Loucy (cell line): ENCODE results near the gene SLC9A9.

Experiments
- H2AFZ ChIP-seq: fragments of 200-600 bp; sonication (generic); 2 replicates; pipeline ENCODE4 v1.6.0; 2016; ENCODE audit warnings: antibody characterized with exemption, mild to moderate bottlenecking, low read length, moderate library complexity
- H3F3A ChIP-seq: fragments of 200-600 bp; 2 replicates; pipeline ENCODE4 v1.6.0; 2016; ENCODE audit warnings: antibody characterized with exemption, low read depth, mild to moderate bottlenecking
- H3K27me3 ChIP-seq: fragments of 200-600 bp; sonication (generic); 2 replicates; pipeline ENCODE4 v1.6.1; 2014; ENCODE audit warnings: low read length, mild to moderate bottlenecking; ENCODE audit not compliant: insufficient read depth, poor library complexity, severe bottlenecking
- H3K36me3 ChIP-seq: fragments of 200-600 bp; sonication (generic); 2 replicates; pipeline ENCODE4 v1.6.1; 2016; ENCODE audit warnings: low read length; ENCODE audit not compliant: insufficient read depth
- H3K4me1 ChIP-seq: fragments of 200-600 bp; sonication (generic); 2 replicates; pipeline ENCODE4 v1.5.1; 2014; ENCODE audit warnings: low read length, mild to moderate bottlenecking; ENCODE audit not compliant: insufficient read depth, poor library complexity, severe bottlenecking
- H3K4me2 ChIP-seq: fragments of 200-600 bp; sonication (generic); 2 replicates; pipeline ENCODE4 v1.6.0; 2014; ENCODE audit warnings: antibody characterized with exemption, low read length, low read depth, mild to moderate bottlenecking; ENCODE audit not compliant: poor library complexity, severe bottlenecking
- H3K4me3 ChIP-seq: fragments of 200-600 bp; sonication (generic); 2 replicates; pipeline ENCODE4 v1.5.1; 2014; ENCODE audit warnings: low read length, mild to moderate bottlenecking, mixed read lengths; ENCODE audit not compliant: poor library complexity, severe bottlenecking
- H3K79me2 ChIP-seq: fragments of 200-600 bp; sonication (generic); 2 replicates; pipeline ENCODE4 v1.6.1; 2014; ENCODE audit warnings: low read length; ENCODE audit not compliant: insufficient read depth
- H3K9ac ChIP-seq: fragments of 200-600 bp; sonication (generic); 2 replicates; pipeline ENCODE4 v1.6.0; 2014; ENCODE audit warnings: mild to moderate bottlenecking, low read depth, low read length, moderate library complexity; ENCODE audit not compliant: poor library complexity, severe bottlenecking
- H3K9me2 ChIP-seq: fragments of 200-600 bp; sonication (generic); replicated peaks from 2 replicates; pipeline ENCODE4 v1.6.1; 2016; ENCODE audit warnings: low read depth, low read length, mixed read lengths
- H3K9me3 ChIP-seq: fragments of 200-600 bp; sonication (generic); 2 replicates; pipeline ENCODE4 v1.6.1; 2014; ENCODE audit warnings: mild to moderate bottlenecking, antibody characterized with exemption, low read length, low read depth; ENCODE audit not compliant: insufficient read depth
- H4K20me1 ChIP-seq: fragments of 200-600 bp; sonication (generic); 2 replicates; pipeline ENCODE4 v1.6.0; 2014; ENCODE audit warnings: antibody characterized with exemption, low read length, mild to moderate bottlenecking; ENCODE audit not compliant: insufficient read depth, poor library complexity, severe bottlenecking
- EZH2phosphoT487 ChIP-seq: fragments of 200-600 bp; IDR thresholded peaks from 2 replicates; pipeline ENCODE4 v1.6.1; 2018; ENCODE audit warnings: antibody characterized with exemption, mild to moderate bottlenecking, moderate library complexity, borderline replicate concordance
- TF ChIP-seq, protein P1 (sequence below): fragments of 200-600 bp; sonication (generic); conservative IDR thresholded peaks from 2 replicates; pipeline ENCODE4 v1.5.1; 2014; ENCODE audit warnings: mild to moderate bottlenecking, antibody characterized with exemption, low read length

The SLC9A9 gene

DNA sequence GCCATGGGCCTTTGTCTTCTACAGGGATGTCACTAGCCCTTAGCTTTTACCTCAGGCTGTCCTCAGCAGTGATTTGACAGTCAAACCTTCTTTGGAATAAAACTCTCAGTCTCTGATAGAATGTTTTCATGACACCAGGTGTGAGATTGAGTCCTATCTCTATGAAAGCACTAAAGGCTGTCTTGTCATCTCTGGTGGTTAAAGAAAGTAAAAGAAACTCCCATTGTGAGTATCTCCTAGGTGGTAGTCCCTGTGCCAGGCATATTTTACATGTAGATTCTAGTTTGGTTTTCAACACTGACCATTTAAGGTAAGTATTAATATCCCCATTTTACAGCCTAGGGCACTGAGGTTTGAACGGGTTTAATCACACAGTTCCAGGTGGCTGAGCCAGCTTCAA lies 368.5 kb downstream of the SLC9A9 start:
- TF ChIP-seq, protein P1, sequence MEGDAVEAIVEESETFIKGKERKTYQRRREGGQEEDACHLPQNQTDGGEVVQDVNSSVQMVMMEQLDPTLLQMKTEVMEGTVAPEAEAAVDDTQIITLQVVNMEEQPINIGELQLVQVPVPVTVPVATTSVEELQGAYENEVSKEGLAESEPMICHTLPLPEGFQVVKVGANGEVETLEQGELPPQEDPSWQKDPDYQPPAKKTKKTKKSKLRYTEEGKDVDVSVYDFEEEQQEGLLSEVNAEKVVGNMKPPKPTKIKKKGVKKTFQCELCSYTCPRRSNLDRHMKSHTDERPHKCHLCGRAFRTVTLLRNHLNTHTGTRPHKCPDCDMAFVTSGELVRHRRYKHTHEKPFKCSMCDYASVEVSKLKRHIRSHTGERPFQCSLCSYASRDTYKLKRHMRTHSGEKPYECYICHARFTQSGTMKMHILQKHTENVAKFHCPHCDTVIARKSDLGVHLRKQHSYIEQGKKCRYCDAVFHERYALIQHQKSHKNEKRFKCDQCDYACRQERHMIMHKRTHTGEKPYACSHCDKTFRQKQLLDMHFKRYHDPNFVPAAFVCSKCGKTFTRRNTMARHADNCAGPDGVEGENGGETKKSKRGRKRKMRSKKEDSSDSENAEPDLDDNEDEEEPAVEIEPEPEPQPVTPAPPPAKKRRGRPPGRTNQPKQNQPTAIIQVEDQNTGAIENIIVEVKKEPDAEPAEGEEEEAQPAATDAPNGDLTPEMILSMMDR = no peak
- TF ChIP-seq EZH2phosphoT487 = no peak
- no peaks in the 10 kb centered on the region for H3K27me3 ChIP-seq
- no peaks in the 10 kb centered on the region for H3K9me2 ChIP-seq
- H3F3A ChIP-seq = no peaks in the 10 kb centered on the region
- H3K4me2 ChIP-seq = no peak overlapping the region
- no peak overlapping the region for H3K4me3 ChIP-seq
- H3K9me3 ChIP-seq = no peaks in the 10 kb centered on the region
- no peaks in the 10 kb centered on the region for H3K36me3 ChIP-seq
- no peaks in the 10 kb centered on the region for H3K79me2 ChIP-seq
- H3K9ac ChIP-seq = no peak overlapping the region
- H3K4me1 ChIP-seq = no peaks in the 10 kb centered on the region
- no peak overlapping the region for H2AFZ ChIP-seq
- no peaks in the 10 kb centered on the region for H4K20me1 ChIP-seq

DNA sequence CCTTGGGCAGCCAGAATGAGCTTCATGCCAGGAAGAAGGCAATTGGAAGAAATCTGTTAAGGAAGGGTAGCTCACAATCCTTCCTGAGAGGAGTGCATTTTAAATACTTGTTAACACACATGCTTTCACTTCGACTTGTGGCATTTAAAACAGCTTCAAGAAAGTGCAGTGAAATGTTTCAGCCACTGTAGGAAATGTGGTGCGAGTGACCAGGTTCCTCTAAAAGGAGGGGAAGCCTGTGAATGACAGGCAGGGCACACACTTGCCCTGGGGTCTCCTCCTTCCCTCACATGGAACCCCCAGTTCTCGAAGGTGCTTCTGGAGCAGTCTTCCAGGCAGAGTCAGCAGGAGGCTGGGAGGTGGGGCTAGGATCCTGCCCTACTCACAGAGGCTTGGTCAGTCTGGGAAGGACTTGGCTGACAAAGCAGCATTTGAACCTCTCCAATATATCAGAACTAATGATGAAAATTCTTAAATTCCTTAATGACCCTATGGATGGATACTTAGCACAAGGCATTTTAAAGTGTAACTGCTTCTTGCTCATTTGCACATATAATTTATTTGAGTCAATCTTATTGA lies 370.1 kb downstream of the SLC9A9 start:
- H3K4me2 ChIP-seq = no peak overlapping the region
- H2AFZ ChIP-seq = no peak overlapping the region
- TF ChIP-seq, protein P1 = no peak
- no peak for TF ChIP-seq EZH2phosphoT487

DNA sequence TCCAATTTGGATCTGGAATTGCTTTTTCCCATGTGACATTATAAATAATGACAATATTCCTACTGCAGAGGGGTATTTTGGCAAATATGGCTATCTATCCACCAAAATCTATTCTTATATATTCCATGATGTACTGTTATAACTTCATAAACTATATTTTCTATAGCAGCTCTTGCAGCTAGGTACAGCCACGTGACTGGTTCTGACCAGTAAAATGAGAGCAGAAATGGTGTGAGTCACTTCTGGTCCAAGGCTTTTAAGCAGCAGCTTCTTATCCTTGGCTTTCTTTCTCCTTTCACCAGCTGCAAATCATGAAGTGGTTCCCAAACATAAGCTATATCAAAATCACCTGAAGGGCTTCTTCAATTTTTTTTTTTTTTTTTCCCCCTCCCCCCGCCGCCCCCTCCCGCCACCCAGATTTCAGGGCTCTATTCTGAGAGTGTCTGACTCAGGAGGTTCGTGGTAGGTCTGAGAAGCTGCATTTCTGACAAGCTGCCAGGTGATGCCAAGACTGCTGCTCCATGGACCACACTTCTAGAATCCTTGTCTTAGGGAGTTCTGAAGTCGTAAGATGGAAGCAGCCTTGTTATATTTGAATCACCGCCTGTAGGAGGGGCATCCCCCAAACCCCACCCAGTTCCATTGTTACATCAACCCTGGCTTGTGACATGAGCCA lies 371.2 kb downstream of the SLC9A9 start:
- Histone ChIP-seq H3F3A (no peaks in the 10 kb centered on the region), H3K4me3 (no peak overlapping the region), H3K9ac (no peak overlapping the region), H3K4me1 (no peaks in the 10 kb centered on the region), H3K9me2 (no peaks in the 10 kb centered on the region), H2AFZ (no peak overlapping the region), H3K27me3 (no peaks in the 10 kb centered on the region), H3K9me3 (no peaks in the 10 kb centered on the region), H3K4me2 (no peak overlapping the region), H3K79me2 (no peaks in the 10 kb centered on the region), H4K20me1 (no peaks in the 10 kb centered on the region), H3K36me3 (no peaks in the 10 kb centered on the region)
- TF ChIP-seq, protein P1 = no peak
- TF ChIP-seq EZH2phosphoT487 = no peak

More for the DNA sequence above, 370.1 kb downstream of the SLC9A9 start:
- no peaks in the 10 kb centered on the region for H4K20me1 ChIP-seq
- no peaks in the 10 kb centered on the region for H3K4me1 ChIP-seq
- no peaks in the 10 kb centered on the region for H3K79me2 ChIP-seq
- H3K9ac ChIP-seq = no peak overlapping the region
- no peaks in the 10 kb centered on the region for H3K9me3 ChIP-seq
- no peak overlapping the region for H3K4me3 ChIP-seq
- H3K27me3 ChIP-seq = no peaks in the 10 kb centered on the region
- H3K9me2 ChIP-seq = no peaks in the 10 kb centered on the region
- H3F3A ChIP-seq = no peaks in the 10 kb centered on the region
- H3K36me3 ChIP-seq = no peaks in the 10 kb centered on the region
